HG02943 (cell line): Measurements from ENCODE around the gene BCAS3.
"Not testable (repeated sequence)": the region's sequence is repeated elsewhere in the genome, so short reads cannot be mapped to it uniquely, and the experiment has no call there.

ENCODE experiments used
- ATAC-seq: cut with Tn5 transposase; IDR thresholded peaks from one replicate; pipeline ENCODE4 v1.9.1; 2021; ENCODE audit warnings: mild to moderate bottlenecking, low read depth, moderate library complexity; ENCODE audit not compliant: unreplicated experiment

The BCAS3 gene

GRCh38 chr17:60857556-60858080 lies 180.0 kb downstream of the BCAS3 start:
- no peak for ATAC-seq

DNA sequence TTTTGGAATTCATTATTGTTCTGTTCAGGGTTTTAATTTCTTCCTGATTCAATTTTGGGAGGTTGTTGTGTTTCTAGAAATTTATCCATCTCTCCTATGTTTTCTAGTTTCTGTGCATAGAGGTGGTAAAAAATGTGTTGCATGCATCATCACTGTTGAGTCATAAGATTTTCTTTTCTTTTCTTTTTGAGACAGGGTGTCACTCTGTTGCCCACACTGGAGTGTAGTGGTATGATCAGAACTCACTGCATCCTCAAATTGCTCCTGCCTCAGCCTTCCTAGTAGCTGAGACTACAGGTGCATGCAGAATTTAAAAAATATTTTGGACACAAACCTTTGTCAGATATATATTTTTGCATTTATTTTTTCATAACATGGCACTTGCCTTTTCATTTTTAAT lies 184.8 kb downstream of the BCAS3 start:
- no peak for ATAC-seq

DNA sequence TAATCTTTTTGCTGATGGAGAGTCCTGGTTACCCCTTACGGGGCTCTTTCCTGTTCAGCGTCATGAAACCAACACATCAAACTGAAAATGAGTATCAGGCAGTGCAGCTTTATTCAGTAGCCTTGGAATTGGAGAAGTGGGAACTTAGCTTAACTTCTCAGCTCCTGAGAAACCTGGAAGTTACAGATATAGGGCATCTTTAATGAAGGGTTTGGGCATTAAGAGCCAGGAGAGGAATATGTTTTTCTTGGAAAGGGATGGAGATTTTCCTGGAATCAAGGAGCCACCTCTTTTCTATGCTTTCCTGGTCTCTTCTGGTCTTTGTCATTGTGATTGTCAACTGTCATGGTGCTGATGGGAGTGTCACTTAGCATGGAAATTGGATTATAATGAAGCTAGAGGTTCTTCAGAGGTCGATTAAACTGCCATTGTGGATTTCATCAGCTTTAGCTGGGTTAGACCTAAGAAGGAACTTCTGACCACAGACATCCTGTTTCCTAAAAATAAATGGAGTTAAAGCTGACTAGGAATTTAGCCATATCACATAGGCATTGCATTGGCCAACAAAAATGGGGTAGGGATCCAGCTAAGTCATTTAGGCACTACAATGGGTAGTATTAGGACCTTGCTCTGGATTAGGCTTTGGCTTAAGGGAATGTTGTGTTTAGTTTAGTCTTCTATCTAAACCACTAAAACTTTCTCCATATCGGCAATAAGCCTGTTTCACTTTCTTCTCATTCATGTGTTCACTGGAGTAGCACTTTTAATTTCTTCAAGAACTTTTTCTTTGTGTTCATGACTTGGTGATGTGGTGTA lies 186.4 kb downstream of the BCAS3 start:
- ATAC-seq, result no peak

- ATAC-seq, result no peak
These were observed 187.0 kb downstream of the BCAS3 start for GRCh38 chr17:60864708-60865005.

GRCh38 chr17:60874772-60875171 lies 197.1 kb downstream of the BCAS3 start:
- no peak for ATAC-seq

DNA sequence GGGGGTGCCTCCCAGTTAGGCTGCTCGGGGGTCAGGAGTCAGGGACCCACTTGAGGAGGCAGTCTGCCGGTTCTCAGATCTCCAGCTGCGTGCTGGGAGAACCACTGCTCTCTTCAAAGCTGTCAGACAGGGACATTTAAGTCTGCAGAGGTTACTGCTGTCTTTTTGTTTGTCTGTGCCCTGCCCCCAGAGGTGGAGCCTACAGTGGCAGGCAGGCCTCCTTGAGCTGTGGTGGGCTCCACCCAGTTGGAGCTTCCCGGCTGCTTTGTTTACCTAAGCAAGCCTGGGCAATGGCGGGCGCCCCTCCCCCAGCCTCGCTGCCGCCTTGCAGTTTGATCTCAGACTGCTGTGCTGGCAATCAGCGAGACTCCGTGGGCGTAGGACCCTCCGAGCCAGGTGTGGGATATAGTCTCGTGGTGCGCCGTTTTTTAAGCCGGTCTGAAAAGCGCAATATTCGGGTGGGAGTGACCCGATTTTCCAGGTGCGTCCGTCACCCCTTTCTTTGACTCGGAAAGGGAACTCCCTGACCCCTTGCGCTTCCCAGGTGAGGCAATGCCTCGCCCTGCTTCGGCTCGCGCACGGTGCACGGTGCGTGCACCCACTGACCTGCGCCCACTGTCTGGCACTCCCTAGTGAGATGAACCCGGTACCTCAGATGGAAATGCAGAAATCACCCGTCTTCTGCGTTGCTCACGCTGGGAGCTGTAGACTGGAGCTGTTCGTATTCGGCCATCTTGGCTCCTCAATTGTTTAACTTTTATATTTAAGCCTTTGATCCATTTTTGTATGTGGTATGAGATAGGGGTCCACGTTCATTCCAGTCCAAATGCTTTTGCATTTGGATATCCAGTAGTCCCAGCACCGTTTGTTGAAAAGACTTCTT lies 209.3 kb downstream of the BCAS3 start:
- not testable (repeated sequence) for ATAC-seq

DNA sequence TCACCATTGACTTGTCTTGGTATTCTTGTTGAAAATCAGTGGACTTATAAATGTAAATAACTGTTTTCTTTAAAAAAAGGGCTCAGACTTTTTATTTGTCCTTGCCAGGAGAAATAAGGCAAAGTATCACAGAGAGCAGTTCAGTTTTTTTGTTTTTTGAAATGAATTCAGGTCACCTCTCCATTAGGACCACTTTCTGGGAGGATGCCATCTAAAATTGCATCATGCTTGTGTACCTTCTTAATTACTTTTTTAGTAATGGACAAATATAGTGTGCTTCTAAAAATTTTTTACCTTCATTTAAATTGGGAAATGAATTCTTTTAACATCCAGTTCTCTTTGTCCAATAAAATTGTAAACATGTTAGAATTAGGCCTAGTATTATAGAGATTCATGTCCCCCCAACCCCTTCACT lies 210.0 kb downstream of the BCAS3 start:
- ATAC-seq, result no peak

- no peak for ATAC-seq
These were observed 211.4 kb downstream of the BCAS3 start for GRCh38 chr17:60888812-60889709.

- no peak for ATAC-seq
These were observed 213.5 kb downstream of the BCAS3 start for GRCh38 chr17:60891149-60891548.

DNA sequence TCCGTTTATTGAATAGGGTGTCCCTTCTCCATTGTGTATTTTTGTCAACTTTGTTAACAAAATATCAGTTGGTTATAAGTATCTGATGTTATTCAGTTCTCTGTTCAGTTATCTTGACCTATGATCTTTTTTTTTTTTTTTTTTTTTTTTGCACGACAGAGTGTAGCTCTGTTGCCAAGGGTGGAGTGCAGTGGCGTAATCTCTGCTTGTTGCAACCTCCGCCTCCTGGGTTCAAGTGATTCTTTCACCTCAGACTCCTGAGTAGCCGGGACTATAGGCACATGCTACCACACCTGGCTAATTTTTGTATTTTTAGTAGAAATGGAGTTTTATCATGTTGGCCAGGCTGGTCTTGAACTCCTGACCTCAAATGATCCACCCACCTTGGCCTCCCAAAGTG lies 215.8 kb downstream of the BCAS3 start:
- no peak for ATAC-seq

GRCh38 chr17:60896996-60897395 lies 219.3 kb downstream of the BCAS3 start:
- ATAC-seq, result no peak

GRCh38 chr17:60899115-60899514 lies 221.5 kb downstream of the BCAS3 start:
- no peak for ATAC-seq

DNA sequence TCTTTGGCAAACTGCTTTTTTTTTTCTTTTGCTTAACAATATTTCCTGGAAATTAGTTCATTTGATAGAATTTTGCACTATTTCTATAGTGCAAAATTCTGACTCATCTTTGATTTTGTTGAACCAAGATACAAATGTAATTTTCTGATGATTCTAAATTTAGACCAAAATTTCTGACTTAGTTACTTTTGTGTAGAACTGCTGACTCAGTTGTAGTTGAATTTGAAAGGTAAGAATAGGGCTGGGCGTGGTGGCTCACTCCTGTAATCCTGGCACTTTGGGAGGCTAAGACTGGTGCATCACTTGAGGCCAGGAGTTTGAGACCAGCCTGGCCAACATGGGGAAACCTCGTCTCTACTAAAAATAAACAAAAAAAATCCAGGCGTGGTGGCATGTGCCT lies 223.0 kb downstream of the BCAS3 start:
- no peak for ATAC-seq

- ATAC-seq, result no peak
These were observed 223.6 kb downstream of the BCAS3 start for GRCh38 chr17:60901242-60901641.

GRCh38 chr17:60901806-60902205 lies 224.2 kb downstream of the BCAS3 start:
- ATAC-seq, result no peak

- no peak for ATAC-seq
These were observed 224.7 kb downstream of the BCAS3 start for GRCh38 chr17:60902399-60902798.

DNA sequence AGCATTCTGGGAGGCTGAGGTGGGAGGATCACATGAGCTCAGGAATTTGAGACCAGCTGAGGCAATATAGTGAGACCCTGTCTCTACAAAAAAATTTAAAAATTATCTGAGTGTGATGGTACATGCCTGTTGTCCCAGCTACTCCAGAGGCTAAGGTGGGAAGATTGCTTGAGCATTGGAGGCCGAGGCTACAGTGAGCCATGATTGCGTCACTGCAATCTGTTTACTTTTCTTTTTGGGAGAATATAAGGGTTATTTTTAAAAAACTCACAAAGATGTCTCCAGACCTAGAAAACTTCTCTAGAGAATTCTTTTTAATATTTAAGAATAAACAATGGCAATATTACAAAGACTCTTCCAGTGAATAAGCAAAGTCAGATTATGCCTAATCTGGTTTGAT lies 226.9 kb downstream of the BCAS3 start:
- no peak for ATAC-seq

- no peak for ATAC-seq
These were observed 228.1 kb downstream of the BCAS3 start for GRCh38 chr17:60905709-60906108.

DNA sequence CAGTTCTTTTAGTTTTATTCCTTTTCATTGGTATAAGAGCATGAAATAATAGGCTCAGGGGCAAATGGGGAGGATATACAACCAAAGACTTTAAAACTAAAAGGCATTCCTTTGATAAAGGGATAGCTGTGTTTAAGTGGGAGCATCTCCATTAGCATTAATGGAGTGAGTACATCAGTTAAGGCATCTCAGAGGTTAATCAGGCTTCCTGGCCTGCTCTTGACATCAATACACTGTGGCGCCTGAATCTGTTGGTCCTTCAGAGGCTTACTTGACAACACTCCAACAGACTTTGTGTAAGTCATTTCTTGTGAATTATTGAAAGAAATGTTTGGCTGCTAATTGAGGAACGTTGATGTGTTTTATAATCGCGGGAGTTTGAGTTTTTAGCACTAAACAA lies 230.7 kb downstream of the BCAS3 start:
- no peak for ATAC-seq

GRCh38 chr17:60909405-60909804 lies 231.8 kb downstream of the BCAS3 start:
- ATAC-seq, result no peak

GRCh38 chr17:60910415-60910814 lies 232.8 kb downstream of the BCAS3 start:
- ATAC-seq, result no peak
